HepG2 (cell line): ENCODE data around the gene RRAS2. TPM values are rescaled to one million over a fixed set of nuclear protein-coding genes. Genes with fewer than 3 reads are reported as not detected.

ENCODE experiments used
- ATAC-seq: fragments of 200-7000 bp; cut with Tn5 transposase; 3 replicates; pipeline ENCODE4 v1.9.1; 2020; ENCODE audit warnings: mild to moderate bottlenecking, moderate library complexity
- BruUV-seq: library from RNA; stranded (reverse); fragments of 400-500 nt; replicated peaks from 2 replicates; lab custom pipeline; 2021; lab: Mats Ljungman, UMichigan
- CTCF ChIA-PET: fragments of 300-600 bp; formaldehyde crosslinking; extraction: SDS; loops from one replicate; lab custom pipeline; 2021; ENCODE audit warnings: low total read pairs, inconsistent platforms, low intra/inter-chr PET ratio; lab: Yijun Ruan, JAX
- POLR2A ChIA-PET: fragments of 350-600 bp; sonication (Branson Sonifier 250); formaldehyde crosslinking; loops from one replicate; lab custom pipeline; 2020; ENCODE audit warnings: antibody characterized with exemption, inconsistent platforms; lab: Yijun Ruan, JAX
- DNase-seq: peaks from one replicate; pipeline ENCODE4 v3.0.0-alpha.2; 2015; ENCODE audit warnings: low spot score
- FAIRE-seq: peaks from 3 replicates; lab custom pipeline; 2011; peaks lifted over from hg19 to GRCh38; lab: Jason Lieb, UNC
- H2AFZ ChIP-seq: one replicate; pipeline ENCODE4 v1.6.1; 2011; ENCODE audit warnings: low read length, inconsistent platforms
- H3K27ac ChIP-seq: fragments of 300-600 bp; 3 replicates; pipeline ENCODE4 v1.8.0; 2011; ENCODE audit warnings: mixed run types, mild to moderate bottlenecking, mixed read lengths, low read length, inconsistent platforms; ENCODE audit not compliant: insufficient read depth; ENCODE audit errors: extremely low read length
- H3K27me3 ChIP-seq, 2 experiments: fragments of 200-600 bp in 1 of 2; 2 replicates in 1 of 2; 3 replicates in 1 of 2; pipeline versions ENCODE4 v1.6.0 to v1.8.0; 2011; ENCODE audit warnings: low read length in 2 of 2, mild to moderate bottlenecking in 2 of 2, moderate library complexity in 2 of 2, inconsistent platforms in 1 of 2; ENCODE audit not compliant: insufficient read depth in 2 of 2, control insufficient read depth in 1 of 2
- H3K36me3 ChIP-seq, 2 experiments: fragments of 200-600 bp in 1 of 2; replicated peaks in 1 of 2; 2 replicates in 1 of 2; 3 replicates in 1 of 2; pipeline versions ENCODE4 v1.5.1 to v1.8.0; 2011; ENCODE audit warnings: low read length in 2 of 2, inconsistent platforms in 1 of 2; ENCODE audit not compliant: insufficient read depth in 2 of 2, control insufficient read depth in 1 of 2
- H3K4me1 ChIP-seq: 2 replicates; pipeline ENCODE4 v1.5.1; 2012; ENCODE audit warnings: low read length, inconsistent platforms; ENCODE audit not compliant: insufficient read depth
- H3K4me2 ChIP-seq: 2 replicates; pipeline ENCODE4 v1.6.0; 2011; ENCODE audit warnings: low read depth, low read length, inconsistent platforms
- H3K4me3 ChIP-seq, 3 experiments: fragments of 200-600 bp in 1 of 3; sonication (generic), shearing (Covaris generic) in 1 of 3; replicated peaks in 1 of 3; 2 replicates each; pipeline ENCODE4 v1.5.1; 2011 to 2016; ENCODE audit warnings: low read length in 3 of 3, inconsistent platforms in 2 of 3, low read depth in 2 of 3, mild to moderate bottlenecking in 2 of 3, control low read depth in 1 of 3, mixed read lengths in 1 of 3; ENCODE audit not compliant: insufficient read depth in 1 of 3
- H3K79me2 ChIP-seq: one replicate; pipeline ENCODE4 v1.6.1; 2011; ENCODE audit warnings: low read length, inconsistent platforms; ENCODE audit not compliant: insufficient read depth
- H3K9ac ChIP-seq: 2 replicates; pipeline ENCODE4 v1.6.0; 2011; ENCODE audit warnings: mild to moderate bottlenecking, low read depth, low read length, inconsistent platforms; ENCODE audit not compliant: insufficient read depth
- H3K9me3 ChIP-seq: 2 replicates; pipeline ENCODE4 v1.5.1; 2012; ENCODE audit warnings: mild to moderate bottlenecking, low read length
- H4K20me1 ChIP-seq: 2 replicates; pipeline ENCODE4 v1.6.0; 2011; ENCODE audit warnings: inconsistent platforms, mild to moderate bottlenecking, low read length, moderate library complexity; ENCODE audit not compliant: insufficient read depth
- ATF3 ChIP-seq: sonication (generic); formaldehyde crosslinking; IDR thresholded peaks from 2 replicates; pipeline ENCODE4 v1.4.0; 2020; ENCODE audit warnings: missing genetic modification reagents
- CTCF ChIP-seq: sonication (generic); formaldehyde crosslinking; IDR thresholded peaks from 2 replicates; pipeline ENCODE4 v1.5.0; 2020; ENCODE audit warnings: mild to moderate bottlenecking, missing genetic modification reagents, moderate library complexity
- DPF2 ChIP-seq: sonication (generic); formaldehyde crosslinking; IDR thresholded peaks from 2 replicates; pipeline ENCODE4 v1.4.0; 2020; ENCODE audit warnings: mild to moderate bottlenecking, low read depth, missing genetic modification reagents, borderline replicate concordance
- DRAP1 ChIP-seq: IDR thresholded peaks from 2 replicates; pipeline ENCODE4 v1.6.1; 2016; ENCODE audit warnings: missing genetic modification reagents, missing compliant biosample characterization
- ERF ChIP-seq: IDR thresholded peaks from 2 replicates; pipeline ENCODE4 v1.6.1; 2018; ENCODE audit warnings: missing biosample characterization, missing genetic modification reagents
- FOXO1 ChIP-seq: sonication (generic); formaldehyde crosslinking; IDR thresholded peaks from 2 replicates; pipeline ENCODE4 v1.4.0; 2020; ENCODE audit warnings: missing genetic modification reagents
- HNF4A ChIP-seq: sonication (generic); formaldehyde crosslinking; IDR thresholded peaks from 2 replicates; pipeline ENCODE4 v1.4.0; 2020; ENCODE audit warnings: missing genetic modification reagents
- HOMEZ ChIP-seq: IDR thresholded peaks from 2 replicates; pipeline ENCODE4 v1.6.1; 2016; ENCODE audit warnings: low read depth
- MAF1 ChIP-seq: sonication (generic); formaldehyde crosslinking; IDR thresholded peaks from 2 replicates; pipeline ENCODE4 v1.5.0; 2020; ENCODE audit warnings: missing genetic modification reagents, borderline replicate concordance
- MYPOP ChIP-seq: sonication (generic); formaldehyde crosslinking; IDR thresholded peaks from 2 replicates; pipeline ENCODE4 v1.8.1; 2023; ENCODE audit warnings: mild to moderate bottlenecking, moderate library complexity, missing genetic modification reagents
- PCBP2 ChIP-seq: fragments of 200-400 bp; formaldehyde crosslinking; optimal IDR thresholded peaks from 2 replicates; pipeline ENCODE3; 2018; ENCODE audit warnings: low read length, low read depth; ENCODE audit not compliant: poor library complexity, severe bottlenecking
- RBFOX2 ChIP-seq: fragments of 200-400 bp; formaldehyde crosslinking; IDR thresholded peaks from 2 replicates; pipeline ENCODE4 v1.6.1; 2017; ENCODE audit warnings: low read depth, mild to moderate bottlenecking, low read length
- RBM22 ChIP-seq: fragments of 200-400 bp; formaldehyde crosslinking; optimal IDR thresholded peaks from 2 replicates; pipeline ENCODE3; 2017; ENCODE audit warnings: mild to moderate bottlenecking, low read length, moderate library complexity
- REPIN1 ChIP-seq: sonication (generic); formaldehyde crosslinking; IDR thresholded peaks from 2 replicates; pipeline ENCODE4 v1.8.0; 2022; ENCODE audit warnings: missing genetic modification reagents, low read depth, mild to moderate bottlenecking, borderline replicate concordance
- RFX3 ChIP-seq: IDR thresholded peaks from 2 replicates; pipeline ENCODE4 v1.6.1; 2016; ENCODE audit warnings: missing biosample characterization, missing genetic modification reagents
- SALL2 ChIP-seq: sonication (generic); formaldehyde crosslinking; IDR thresholded peaks from 2 replicates; pipeline ENCODE4 v1.8.1; 2023; ENCODE audit warnings: mild to moderate bottlenecking, missing genetic modification reagents, inconsistent platforms
- SNAI1 ChIP-seq: sonication (generic); formaldehyde crosslinking; IDR thresholded peaks from 2 replicates; pipeline ENCODE4 v1.5.0; 2020; ENCODE audit warnings: mild to moderate bottlenecking, missing genetic modification reagents, borderline replicate concordance
- SPEN ChIP-seq: sonication (generic); formaldehyde crosslinking; IDR thresholded peaks from 2 replicates; pipeline ENCODE4 v1.5.1; 2020; ENCODE audit warnings: low read depth, mild to moderate bottlenecking, missing genetic modification reagents
- ZNF235 ChIP-seq: sonication (generic); formaldehyde crosslinking; IDR thresholded peaks from 2 replicates; pipeline ENCODE4 v1.8.1; 2023; ENCODE audit warnings: mild to moderate bottlenecking, missing genetic modification reagents, borderline replicate concordance
- ZNF629 ChIP-seq: sonication (generic); formaldehyde crosslinking; conservative IDR thresholded peaks from 2 replicates; pipeline ENCODE4 v1.5.0; 2020; ENCODE audit warnings: missing genetic modification reagents
- WGBS: methylation state at CpG from one replicate; pipeline ENCODE4 v1.1.6; 2017; ENCODE audit warnings: low lambda C conversion rate; 5-methylcytosine and 5-hydroxymethylcytosine counted together
- in situ Hi-C: cut with HindIII; loops from 2 replicates; pipeline ENCODE4 v1.10.0; 2017; ENCODE audit warnings: low pct_unique_long_range_greater_than_20kb; ENCODE audit not compliant: extremely low pct_ligation_motif_present
- intact Hi-C: fragments of 100-400 bp; cut with micrococcal nuclease; formaldehyde crosslinking; loops from one replicate; pipeline ENCODE4 v1.10.0; 2022; ENCODE audit not compliant: unreplicated experiment
- polyA plus RNA-seq, 8 experiments: library from polyadenylated mRNA; depleted of rRNA in 3 of 8; stranded (reverse) in 7 of 8; unstranded in 1 of 8; fragments of >200 nt; fragmentation: Illumina TruSeq in 4 of 8; extraction: Trizol in 4 of 8; gene quantifications; 2 replicates each; pipeline versions ENCODE4 v1.2.1 to v1.2.3, GENCODE V29; 2011 to 2016; ENCODE audit warnings: low read depth in 4 of 8, missing spikeins in 1 of 8, mixed read lengths in 1 of 8; ENCODE audit not compliant: insufficient read depth in 1 of 8
- total RNA-seq, 5 experiments: library from RNA; depleted of rRNA; stranded (reverse); fragments of >200 nt; fragmentation: Illumina TruSeq; extraction: Trizol; gene quantifications; 2 replicates each; pipeline ENCODE4 v1.2.3, GENCODE V29; 2016; ENCODE audit warnings: low read depth in 1 of 5

Gene RRAS2
- total and polyA plus RNA-seq, 2 of the 13 experiments (the other 11 are each of a cell fraction or from before 2014, with no cell fraction given): 19.0 to 44.1 TPM

- CTCF ChIA-PET: interaction anchor here (1.2 to 2.6 kb wide), 3 partner anchors 118 to 154 kb away, joined by 3 to 19 read pairs (median 11); no protein-coding TSS in a partner anchor
- FAIRE-seq: peak; percentile 87
- in situ Hi-C loops: loop anchor here (10.0 kb wide), 2 partner anchors 114 to 144 kb away; no protein-coding TSS in a partner anchor
- no peak for TF ChIP-seq MAF1 (CRISPR knock-in tag)
- peak; percentile 75 for TF ChIP-seq CTCF
- no peak for TF ChIP-seq SALL2 (CRISPR knock-in tag)
- TF ChIP-seq ZNF629 (CRISPR knock-in tag): no peak
- no peak for TF ChIP-seq ZNF235
- no peak for TF ChIP-seq DRAP1 (CRISPR knock-in tag)
- TF ChIP-seq HNF4A (CRISPR knock-in tag): no peak
- no peak for TF ChIP-seq REPIN1 (CRISPR knock-in tag)
- TF ChIP-seq RBM22: no peak
- TF ChIP-seq ATF3 (CRISPR knock-in tag): no peak
- 0 out of 2 replicates have a peak, but pooled peaks have one; percentile 25 for TF ChIP-seq ERF
- no peak for TF ChIP-seq SPEN (CRISPR knock-in tag)
- no peak for TF ChIP-seq HOMEZ
- TF ChIP-seq FOXO1 (CRISPR knock-in tag): no peak
- no peak for TF ChIP-seq RBFOX2
- TF ChIP-seq DPF2: no peak
- no peak for TF ChIP-seq SNAI1 (CRISPR knock-in tag)
- TF ChIP-seq PCBP2: no peak
- TF ChIP-seq RFX3 (CRISPR knock-in tag): no peak
- no peak for TF ChIP-seq MYPOP (CRISPR knock-in tag)
Observed at GRCh38 chr11:14300661-14301304, 58.2 kb downstream of the RRAS2 start.

More at GRCh38 chr11:14300661-14301304, 58.2 kb downstream of the RRAS2 start:
- H3K36me3 ChIP-seq: no peaks in the 10 kb centered on the region
- ATAC-seq (peak; percentile 98), DNase-seq (peak; percentile 59)
- H3K27me3 ChIP-seq: no peaks in the 10 kb centered on the region
- no peak overlapping the region for H3K27ac ChIP-seq
- no peak overlapping the region for H3K4me3 ChIP-seq
- no TSS peak for BruUV-seq
- whole genome bisulfite sequencing: 69% methylated on average over 6 of the region's 6 CpGs
- no peak overlapping the region for H2AFZ ChIP-seq
- no peak overlapping the region for H3K4me2 ChIP-seq
- POLR2A ChIA-PET: no interaction called here
- H3K9me3 ChIP-seq: no peaks in the 10 kb centered on the region
- H3K9ac ChIP-seq: no peak overlapping the region
- H3K4me1 ChIP-seq: peaks cover 8% of the 10 kb centered on the region
- intact Hi-C loops: loop anchor here (1.0 kb wide), 2 partner anchors 119 to 155 kb away; no protein-coding TSS in a partner anchor
- peaks cover 9% of the 10 kb centered on the region for H3K79me2 ChIP-seq
- H4K20me1 ChIP-seq: peaks cover 3% of the 10 kb centered on the region
